Mucosa of descending colon (tissue), 3 donors: ENCODE results near the gene RABEP2. TPM values are rescaled to one million over a fixed set of nuclear protein-coding genes. Genes with fewer than 3 reads are reported as not detected.

Source experiments
- ATAC-seq: fragments of 200-7000 bp; cut with Tn5 transposase; one replicate; pipeline ENCODE4 v1.9.1; 2020; ENCODE audit warnings: mild to moderate bottlenecking, moderate library complexity
- DNase-seq, 3 donors: peaks; one replicate each; pipeline ENCODE4 v3.0.0-alpha.2; 2020
- H3K36me3 ChIP-seq: fragments of 200-600 bp; one replicate; pipeline ENCODE4 v1.8.0; 2021; ENCODE audit warnings: low read depth, mild to moderate bottlenecking
- H3K4me1 ChIP-seq: fragments of 200-600 bp; one replicate; pipeline ENCODE4 v1.8.0; 2021; ENCODE audit warnings: low read depth, mild to moderate bottlenecking
- H3K4me3 ChIP-seq: fragments of 200-600 bp; one replicate; pipeline ENCODE4 v1.8.0; 2021; ENCODE audit warnings: mild to moderate bottlenecking
- H3K9me3 ChIP-seq: fragments of 200-600 bp; one replicate; pipeline ENCODE4 v1.8.0; 2021; ENCODE audit warnings: mild to moderate bottlenecking
- CTCF ChIP-seq: fragments of 200-600 bp; IDR thresholded peaks from one replicate; pipeline ENCODE4 v1.8.0; 2022; ENCODE audit warnings: antibody characterized with exemption, mild to moderate bottlenecking
- intact Hi-C, 2 donors: fragments of 100-400 bp; cut with DNase I in 1 of 2; cut with micrococcal nuclease in 1 of 2; formaldehyde crosslinking; loops; one replicate each; pipeline versions ENCODE4 v1.11.0 to v1.11.1; 2022; cut with DNase I, micrococcal nuclease
- total RNA-seq, 3 donors: library from RNA; stranded (reverse); fragmentation: NEBNext Ultra II Directional in 2 of 3; extraction: Animal tissue kit (Norgen Biotek cat#: 25700) in 2 of 3; gene quantifications; one replicate each; pipeline versions ENCODE4 v1.2.1 to v1.2.4, GENCODE V29; 2021 to 2023
- donor health status: DM: no; HTN: no; CAD: no; lungs with moderate emphysema.
- donor health status: DM: no; HTN: no; CAD: no.
- donor health status: DM: no; HTN: yes; CAD: no.

RABEP2 gene
- total RNA-seq, 3 donors from 2014 or later = 35.1 to 43.2 (median 35.7) TPM

GRCh38 chr16:28867241-28867640 lies 57.8 kb downstream of the RABEP2 start:
- intact Hi-C loops = no loop called here
- no peak for ATAC-seq
- Histone ChIP-seq H3K9me3 (no peaks in the 10 kb centered on the region), H3K36me3 (no peaks in the 10 kb centered on the region), H3K4me1 (peaks cover 11% of the 10 kb centered on the region), H3K4me3 (no peak overlapping the region)
- no peak for TF ChIP-seq CTCF
- DNase-seq = no peak

GRCh38 chr16:28866454-28866804 lies 58.6 kb downstream of the RABEP2 start:
- H3K9me3 ChIP-seq = no peaks in the 10 kb centered on the region
- ATAC-seq (no peak), DNase-seq (no peak)
- H3K4me1 ChIP-seq = peaks cover 11% of the 10 kb centered on the region
- no peak for TF ChIP-seq CTCF
- H3K36me3 ChIP-seq = no peaks in the 10 kb centered on the region
- intact Hi-C loops = no loop called here
- no peak overlapping the region for H3K4me3 ChIP-seq

- Histone ChIP-seq H3K36me3 (no peaks in the 10 kb centered on the region), H3K4me3 (no peak overlapping the region), H3K4me1 (peaks cover 11% of the 10 kb centered on the region), H3K9me3 (no peaks in the 10 kb centered on the region)
- DNase-seq (peak in 1 of 3 donors; percentile 44), ATAC-seq (no peak)
- no peak for TF ChIP-seq CTCF
- intact Hi-C loops = no loop called here
Observed at GRCh38 chr16:28865722-28866453, 59.1 kb downstream of the RABEP2 start.

DNA sequence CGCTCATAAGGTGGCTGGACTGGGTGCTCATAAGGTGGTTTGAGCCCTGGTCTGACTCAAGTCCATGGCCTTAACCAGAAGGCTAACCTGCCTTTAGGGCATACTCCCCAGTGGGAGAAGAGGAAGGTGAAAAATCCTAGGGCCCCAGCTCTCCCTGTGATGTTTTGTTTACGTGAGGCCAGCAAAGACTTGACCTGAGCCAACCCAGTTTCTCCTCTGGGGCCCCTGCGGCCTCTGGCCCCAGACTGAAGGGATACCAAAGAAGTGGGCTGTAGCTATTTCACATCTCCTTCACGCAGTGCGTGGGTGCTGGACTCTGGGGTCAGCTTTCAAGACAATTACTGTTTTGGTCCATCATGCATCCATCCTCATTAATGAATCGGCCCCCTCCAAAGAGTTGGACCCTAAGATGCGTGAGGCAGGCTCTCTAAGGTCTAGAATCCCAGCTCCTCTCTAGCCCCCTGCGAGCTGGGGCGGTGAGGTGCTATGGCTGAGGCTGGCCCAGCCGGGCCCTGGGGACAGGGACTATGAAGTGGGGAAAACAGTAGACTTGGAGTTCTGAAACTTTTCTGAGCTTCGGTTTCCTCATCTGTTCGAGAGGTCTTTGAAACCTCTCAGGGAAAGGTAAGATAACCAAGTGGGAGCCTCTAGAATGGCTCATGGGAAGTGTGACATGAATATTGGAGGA lies 59.9 kb downstream of the RABEP2 start:
- no peak for ATAC-seq
- no peak overlapping the region for H3K4me3 ChIP-seq
- intact Hi-C loops = no loop called here
- no peak for TF ChIP-seq CTCF
- peaks cover 11% of the 10 kb centered on the region for H3K4me1 ChIP-seq
- no peaks in the 10 kb centered on the region for H3K9me3 ChIP-seq
- no peak for DNase-seq
- no peaks in the 10 kb centered on the region for H3K36me3 ChIP-seq

GRCh38 chr16:28863929-28864793 lies 60.9 kb downstream of the RABEP2 start:
- Histone ChIP-seq H3K4me1 (peaks cover 11% of the 10 kb centered on the region), H3K9me3 (no peaks in the 10 kb centered on the region), H3K36me3 (no peaks in the 10 kb centered on the region), H3K4me3 (peak overlapping the region; percentile 86)
- ATAC-seq (peak; percentile 50), DNase-seq (peak in 2 of 3 donors; percentile 66 to 70)
- TF ChIP-seq CTCF = no peak
- intact Hi-C loops = no loop called here
